LNCAP (cell line): ENCODE results near the gene PTPN3.

ENCODE experiments used
- TF ChIP-seq, protein P1 (sequence below): fragments of 450-650 bp; IDR thresholded peaks from 2 replicates; pipeline ENCODE4 v1.5.1; 2017; ENCODE audit warnings: mild to moderate bottlenecking

Gene PTPN3

GRCh38 chr9:109369285-109369684, 128.8 kb downstream of the PTPN3 start:
- TF ChIP-seq, protein P1, sequence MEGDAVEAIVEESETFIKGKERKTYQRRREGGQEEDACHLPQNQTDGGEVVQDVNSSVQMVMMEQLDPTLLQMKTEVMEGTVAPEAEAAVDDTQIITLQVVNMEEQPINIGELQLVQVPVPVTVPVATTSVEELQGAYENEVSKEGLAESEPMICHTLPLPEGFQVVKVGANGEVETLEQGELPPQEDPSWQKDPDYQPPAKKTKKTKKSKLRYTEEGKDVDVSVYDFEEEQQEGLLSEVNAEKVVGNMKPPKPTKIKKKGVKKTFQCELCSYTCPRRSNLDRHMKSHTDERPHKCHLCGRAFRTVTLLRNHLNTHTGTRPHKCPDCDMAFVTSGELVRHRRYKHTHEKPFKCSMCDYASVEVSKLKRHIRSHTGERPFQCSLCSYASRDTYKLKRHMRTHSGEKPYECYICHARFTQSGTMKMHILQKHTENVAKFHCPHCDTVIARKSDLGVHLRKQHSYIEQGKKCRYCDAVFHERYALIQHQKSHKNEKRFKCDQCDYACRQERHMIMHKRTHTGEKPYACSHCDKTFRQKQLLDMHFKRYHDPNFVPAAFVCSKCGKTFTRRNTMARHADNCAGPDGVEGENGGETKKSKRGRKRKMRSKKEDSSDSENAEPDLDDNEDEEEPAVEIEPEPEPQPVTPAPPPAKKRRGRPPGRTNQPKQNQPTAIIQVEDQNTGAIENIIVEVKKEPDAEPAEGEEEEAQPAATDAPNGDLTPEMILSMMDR = no peak

DNA sequence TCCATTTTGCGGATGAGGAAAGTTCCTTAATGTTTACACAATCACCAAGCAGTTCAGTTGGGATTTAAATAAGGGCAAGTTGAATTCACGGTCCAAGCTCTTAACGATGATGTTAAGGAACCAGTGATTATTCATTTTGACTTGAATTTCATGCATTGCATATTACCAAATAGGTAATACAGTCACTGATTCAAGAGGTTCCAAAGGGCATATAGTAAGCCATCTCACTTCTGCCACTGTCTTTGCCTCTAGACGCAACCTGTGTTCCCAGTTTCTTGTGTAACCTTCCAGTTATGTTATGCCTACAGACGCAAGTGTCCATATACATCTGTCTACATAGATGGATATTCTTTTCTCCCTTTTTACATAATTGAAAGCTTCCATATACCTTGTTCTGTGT, 137.3 kb downstream of the PTPN3 start:
- TF ChIP-seq, protein P1 = no peak

DNA sequence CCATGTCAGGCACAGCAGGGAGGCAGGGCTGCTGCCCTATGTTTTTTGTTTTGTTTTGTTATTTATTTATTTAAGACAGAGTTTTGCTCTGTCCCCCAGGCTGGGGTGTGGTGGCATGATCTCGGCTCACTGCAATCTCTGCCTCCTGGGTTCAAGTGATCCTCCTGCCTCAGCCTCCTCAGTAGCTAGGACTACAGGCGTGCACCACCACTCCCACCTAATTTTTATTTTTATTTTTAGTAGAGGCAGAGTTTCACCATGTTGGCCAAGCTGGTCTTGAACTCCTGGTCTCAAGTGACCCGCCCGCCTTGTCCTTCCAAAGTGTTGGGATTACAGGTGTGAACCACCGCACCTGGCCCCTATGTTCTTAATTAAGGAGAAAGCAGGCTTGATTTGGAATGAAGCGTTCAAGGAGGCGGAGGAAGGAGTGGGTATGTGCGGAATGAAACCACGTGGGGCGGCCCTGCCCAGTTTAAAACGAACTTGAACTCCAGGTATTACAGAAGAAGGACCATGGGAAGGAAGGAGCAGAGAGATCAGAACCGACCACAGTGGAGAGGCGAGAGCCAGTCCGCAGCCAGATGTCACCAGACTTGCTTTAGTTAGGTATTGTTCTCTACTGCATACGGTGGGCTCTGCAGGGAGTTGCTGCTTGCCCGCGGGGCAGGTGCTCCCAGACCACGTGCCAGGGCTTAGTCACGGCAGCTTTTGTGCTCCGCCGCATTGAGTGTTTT, 142.4 kb downstream of the PTPN3 start:
- TF ChIP-seq, protein P1 = no peak

- TF ChIP-seq, protein P1 = no peak
Observed at GRCh38 chr9:109354190-109354589, 143.9 kb downstream of the PTPN3 start.

- TF ChIP-seq, protein P1 = no peak
Observed at GRCh38 chr9:109351032-109351431, 147.1 kb downstream of the PTPN3 start.

- TF ChIP-seq, protein P1 = no peak
Observed at GRCh38 chr9:109349421-109349846, 148.7 kb downstream of the PTPN3 start.

GRCh38 chr9:109346904-109347303, 151.2 kb downstream of the PTPN3 start:
- TF ChIP-seq, protein P1 = no peak

DNA sequence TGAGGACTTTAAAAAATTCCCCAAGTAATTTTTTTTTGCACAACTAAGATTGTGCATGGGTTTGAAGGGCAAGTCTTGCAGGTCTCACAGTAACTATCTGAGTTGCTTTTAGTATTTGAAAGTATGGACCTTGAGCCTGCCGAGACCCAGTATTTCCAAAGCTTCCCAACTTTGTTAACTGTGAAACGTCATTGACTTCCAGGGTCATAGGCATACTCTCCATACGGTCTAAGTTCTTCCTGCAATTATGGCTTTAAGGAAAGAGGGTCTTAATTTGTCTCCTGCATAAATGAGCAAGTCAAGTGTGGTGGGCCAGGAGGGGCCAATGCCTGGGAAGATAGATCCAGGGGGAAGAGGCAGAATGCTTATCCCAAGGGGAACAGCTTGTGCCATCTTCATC, 153.2 kb downstream of the PTPN3 start:
- TF ChIP-seq, protein P1 = no peak
